Bronchial epithelial cell (primary cell): ENCODE results near the gene SLC10A7. TPM values are rescaled to one million over a fixed set of nuclear protein-coding genes. Genes with fewer than 3 reads are reported as not detected.

Experiments used
- DNase-seq: peaks from one replicate; pipeline ENCODE4 v3.0.0-alpha.2; 2010; ENCODE audit warnings: low read depth
- FAIRE-seq: peaks from 2 replicates; lab custom pipeline; 2011; peaks lifted over from hg19 to GRCh38; lab: Jason Lieb, UNC
- H3K27me3 ChIP-seq: 2 replicates; pipeline ENCODE4 v1.5.1; 2011; ENCODE audit warnings: low read length; ENCODE audit not compliant: control insufficient read depth, insufficient read depth
- H3K36me3 ChIP-seq: 2 replicates; pipeline ENCODE4 v1.5.1; 2011; ENCODE audit warnings: low read length; ENCODE audit not compliant: control insufficient read depth, insufficient read depth
- H3K4me3 ChIP-seq: 2 replicates; pipeline ENCODE4 v1.5.1; 2011; ENCODE audit warnings: mild to moderate bottlenecking, low read depth, low read length, control low read depth
- CTCF ChIP-seq: IDR thresholded peaks from 2 replicates; pipeline ENCODE4 v1.5.1; 2011; ENCODE audit warnings: mild to moderate bottlenecking, moderate library complexity, low read length, control low read depth, inconsistent platforms; ENCODE audit not compliant: insufficient read depth, severe bottlenecking
- total RNA-seq: library from RNA; depleted of rRNA; stranded (reverse); fragments of >200 nt; gene quantifications from 2 replicates; pipeline ENCODE4 v1.2.1, GENCODE V29; 2014

Gene SLC10A7
- total RNA-seq, 1 donor from 2014 or later: 7.4 TPM

- FAIRE-seq (no peak), DNase-seq (no peak)
- Histone ChIP-seq H3K27me3 (no peaks in the 10 kb centered on the region), H3K36me3 (no peaks in the 10 kb centered on the region), H3K4me3 (no peak overlapping the region)
- no peak for TF ChIP-seq CTCF
These were observed 314.3 kb downstream of the SLC10A7 start for GRCh38 chr4:146207410-146207809.

Other genes with a start within 250 kb of the SLC10A7 start
- not detected in 2 replicates for gene POU4F2, start 117.0 kb upstream of the SLC10A7 start, total RNA-seq